G401 (cell line): ENCODE data around the gene RBM20. TPM values are rescaled to one million over a fixed set of nuclear protein-coding genes. Genes with fewer than 3 reads are reported as not detected.

ENCODE experiments used
- DNase-seq: peaks from one replicate; pipeline ENCODE4 v3.0.0-alpha.2; 2015; ENCODE audit warnings: low spot score
- in situ Hi-C: cut with HindIII; loops from 2 replicates; pipeline ENCODE4 v1.10.0; 2016; ENCODE audit warnings: low sequenced_read_pairs, mixed read lengths
- total RNA-seq: library from RNA; depleted of rRNA; stranded (reverse); fragments of >200 nt; shearing (Covaris generic); gene quantifications from 2 replicates; pipeline ENCODE4 v1.2.3, GENCODE V29; 2014

Gene RBM20
- total RNA-seq, 1 experiment from 2014 or later: 2.7 TPM

DNA sequence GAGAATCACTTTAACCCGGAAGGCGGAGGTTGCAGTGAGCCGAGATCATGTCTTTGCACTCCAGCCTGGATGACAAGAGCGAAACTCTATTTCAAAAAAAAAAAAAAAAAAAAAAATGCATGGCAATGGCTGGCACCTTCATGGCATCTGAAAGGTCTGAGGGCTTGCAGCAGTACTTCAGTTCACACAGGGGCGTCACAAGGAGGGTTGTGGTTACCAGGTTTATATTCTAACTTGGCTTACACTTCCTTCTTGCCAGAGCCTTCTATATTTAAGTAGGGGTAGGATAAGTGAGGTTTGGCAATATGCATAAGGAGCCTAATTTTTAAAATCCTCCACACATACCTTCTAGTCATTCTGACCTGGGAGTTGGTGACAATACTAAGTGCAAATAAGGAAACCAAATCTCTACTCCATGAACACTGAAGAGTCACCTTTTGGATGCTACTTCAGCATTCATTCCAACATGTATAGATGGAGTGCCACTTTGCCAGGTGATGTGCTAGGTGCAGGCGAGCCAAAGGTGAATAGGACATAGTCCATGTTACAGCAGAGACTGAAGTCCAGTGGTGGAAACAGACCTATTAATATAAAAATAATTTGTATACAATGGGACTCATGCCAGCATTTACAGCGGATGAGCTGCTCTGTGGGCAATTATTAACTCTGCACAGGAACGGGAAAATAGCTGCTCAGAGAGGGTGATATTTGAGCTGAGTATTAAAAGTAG, 169.8 kb downstream of the RBM20 start:
- DNase-seq: no peak
- in situ Hi-C loops: no loop called here

DNA sequence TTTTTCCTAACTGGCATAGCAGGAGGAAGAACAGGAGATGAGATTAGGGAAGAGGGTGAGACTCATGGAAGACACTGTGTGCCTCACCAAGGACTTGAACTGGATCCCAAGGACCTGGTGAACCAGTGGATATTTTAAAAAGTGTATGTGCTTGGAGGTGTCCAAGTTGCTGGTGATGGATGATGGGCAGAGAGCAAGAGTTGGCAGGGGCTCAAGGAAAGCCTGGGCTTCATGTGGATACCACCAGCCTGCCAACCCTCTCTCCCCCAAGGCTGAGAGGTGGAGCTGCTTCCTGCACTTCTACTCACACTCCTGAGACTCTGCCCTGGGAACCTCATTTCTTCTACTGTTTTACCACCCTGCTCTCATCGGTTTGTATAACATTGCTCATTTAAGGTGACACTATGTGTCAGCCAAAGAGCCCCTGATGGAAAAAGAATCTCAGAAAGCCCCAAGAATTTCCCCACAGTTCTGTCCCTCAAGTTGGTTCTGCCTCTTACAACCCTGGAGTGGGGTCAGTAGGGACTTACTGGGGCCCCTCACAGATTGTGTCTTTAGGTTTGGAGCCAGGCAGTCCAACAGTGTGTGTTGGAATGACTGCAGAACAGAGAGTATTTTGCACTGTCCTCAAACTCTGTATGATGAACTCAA, 171.3 kb downstream of the RBM20 start:
- in situ Hi-C loops: no loop called here
- no peak for DNase-seq

DNA sequence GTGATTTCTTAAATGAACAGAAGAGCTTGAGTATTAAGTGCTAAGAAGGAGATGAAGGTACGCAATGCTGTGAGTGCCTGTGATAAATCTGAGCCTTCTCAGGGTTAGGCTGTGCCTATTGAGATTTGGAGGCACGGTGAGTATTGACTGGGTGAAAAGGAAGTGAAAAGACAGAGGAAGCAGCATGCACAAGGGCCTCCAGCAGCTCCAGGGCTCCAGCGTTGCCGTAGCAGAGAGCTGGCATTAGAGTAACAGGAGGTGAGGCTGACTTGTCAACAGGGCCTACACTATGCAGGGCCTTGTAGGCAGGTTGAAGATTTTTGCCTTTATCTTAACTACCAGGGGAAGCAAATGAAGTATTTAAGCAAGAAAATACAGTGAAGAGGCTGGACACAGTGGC, 173.5 kb downstream of the RBM20 start:
- DNase-seq: no peak
- in situ Hi-C loops: no loop called here

DNA sequence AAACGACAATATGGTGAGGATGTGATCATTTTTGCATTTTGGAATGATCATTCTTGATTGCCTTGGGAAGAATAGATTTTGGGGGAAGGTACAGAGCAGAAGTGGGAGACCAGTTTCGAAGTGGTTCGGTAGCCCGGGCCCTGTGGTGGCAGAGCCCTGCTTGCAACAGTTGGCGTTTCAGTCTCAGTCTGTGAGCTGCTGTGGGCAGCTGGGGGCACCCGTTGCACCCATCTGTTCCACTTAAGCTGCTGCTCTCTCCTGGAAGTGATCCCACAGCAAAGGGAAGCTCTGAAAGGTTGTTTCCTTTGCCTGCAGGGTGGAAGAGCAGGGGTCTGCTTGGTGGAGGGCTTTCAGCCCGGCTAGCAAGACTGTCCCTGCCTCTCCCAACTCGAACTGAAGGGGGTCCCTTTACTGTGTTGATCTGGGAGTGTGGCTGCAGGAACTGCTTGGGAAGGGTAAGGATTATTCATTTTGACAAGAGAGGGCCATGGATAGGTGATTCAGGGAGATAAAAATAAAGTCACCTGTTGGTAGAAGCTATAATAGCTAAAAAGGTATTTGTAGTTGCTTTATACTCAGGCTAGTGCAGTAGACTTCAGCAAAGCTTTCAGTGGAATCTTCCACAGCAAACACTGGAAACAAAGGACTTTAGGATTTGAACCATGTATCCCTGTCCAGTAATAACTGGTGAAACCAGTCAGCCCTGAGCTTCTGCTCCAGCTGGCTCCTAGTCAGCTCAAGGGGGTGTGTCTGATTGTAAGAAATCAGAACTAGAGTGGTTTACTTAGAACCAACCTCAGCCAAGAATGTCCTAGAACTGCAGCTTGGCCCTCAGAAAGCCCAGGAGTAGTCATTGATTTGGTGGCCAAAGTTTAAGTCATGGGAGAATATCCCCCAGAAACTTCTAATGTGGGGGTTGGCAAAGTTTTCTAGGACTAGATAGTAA, 174.4 kb downstream of the RBM20 start:
- no peak for DNase-seq
- in situ Hi-C loops: no loop called here

DNA sequence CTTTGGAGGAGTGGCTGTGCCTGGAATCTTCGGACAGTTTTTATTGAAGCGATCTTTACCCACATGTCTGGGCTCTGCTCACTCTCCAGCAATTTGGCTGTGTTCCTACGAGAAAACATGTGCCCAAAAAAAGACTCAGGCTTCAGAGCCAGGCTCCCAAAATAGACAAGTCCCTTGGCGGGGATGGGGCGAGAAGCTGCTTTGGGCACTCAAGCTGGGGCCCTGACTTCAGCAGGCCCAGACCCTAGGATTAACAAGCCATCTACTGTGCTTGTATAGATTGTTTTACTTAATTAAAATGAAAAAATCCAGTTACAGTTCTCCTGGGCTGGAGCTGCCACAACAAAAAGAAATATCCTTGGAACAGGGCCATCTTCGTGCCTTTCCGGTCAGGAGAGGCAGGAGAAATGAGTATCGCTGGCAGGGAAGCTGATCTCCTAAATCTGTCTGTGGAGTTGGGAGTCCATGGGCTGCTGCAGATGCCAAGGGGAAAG, 176.2 kb downstream of the RBM20 start:
- peak; percentile 98 for DNase-seq
- in situ Hi-C loops: loop anchor here (5.0 kb wide), 1 partner anchor 33 kb away; no protein-coding TSS in a partner anchor

DNA sequence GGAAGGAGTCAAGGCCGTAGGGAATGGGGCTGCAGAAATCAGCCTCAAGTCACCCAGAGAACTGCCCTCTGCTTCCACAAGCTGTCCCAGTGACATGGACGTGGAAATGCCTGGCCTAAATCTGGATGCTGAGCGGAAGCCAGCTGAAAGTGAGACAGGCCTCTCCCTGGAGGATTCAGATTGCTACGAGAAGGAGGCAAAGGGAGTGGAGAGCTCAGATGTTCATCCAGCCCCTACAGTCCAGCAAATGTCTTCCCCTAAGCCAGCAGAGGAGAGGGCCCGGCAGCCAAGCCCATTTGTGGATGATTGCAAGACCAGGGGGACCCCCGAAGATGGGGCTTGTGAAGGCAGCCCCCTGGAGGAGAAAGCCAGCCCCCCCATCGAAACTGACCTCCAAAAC, 177.4 kb downstream of the RBM20 start:
- in situ Hi-C loops: loop anchor here (5.0 kb wide), 1 partner anchor 34 kb away; no protein-coding TSS in a partner anchor
- peak; percentile 46 for DNase-seq

DNA sequence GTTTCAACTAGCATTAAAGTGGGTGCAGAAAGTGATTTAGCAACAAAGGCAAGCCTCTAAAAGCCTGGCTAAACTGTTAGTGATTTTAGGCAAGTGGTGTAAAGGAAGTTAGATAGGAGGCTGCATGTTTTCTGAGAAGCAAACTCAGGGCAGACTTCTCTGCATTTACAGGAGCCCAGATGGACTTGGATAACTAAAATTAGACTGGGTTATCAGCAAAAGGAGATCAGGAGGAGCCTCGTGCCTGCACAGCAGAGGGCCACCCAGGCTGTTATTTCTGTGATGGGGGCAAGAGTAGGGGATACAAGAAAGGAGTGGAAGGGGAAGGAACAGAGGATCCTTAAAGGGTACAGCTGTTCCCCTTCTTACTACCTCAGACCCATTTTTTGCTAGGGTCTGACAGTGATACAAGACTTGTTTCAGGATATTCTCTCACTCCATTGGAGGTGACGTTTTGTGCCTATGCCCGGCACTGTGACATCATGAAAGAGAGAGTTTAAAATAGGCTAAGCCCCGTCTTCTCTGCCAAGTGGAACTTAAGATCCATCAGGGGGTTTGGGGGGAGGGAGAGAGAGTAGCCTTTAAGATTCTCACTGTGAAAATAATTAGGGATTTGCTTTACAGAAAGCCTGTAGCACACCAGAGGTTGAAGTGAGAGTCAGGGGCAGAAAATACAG, 178.0 kb downstream of the RBM20 start:
- in situ Hi-C loops: loop anchor here (5.0 kb wide), 1 partner anchor 35 kb away; no protein-coding TSS in a partner anchor
- DNase-seq: peak; percentile 81

DNA sequence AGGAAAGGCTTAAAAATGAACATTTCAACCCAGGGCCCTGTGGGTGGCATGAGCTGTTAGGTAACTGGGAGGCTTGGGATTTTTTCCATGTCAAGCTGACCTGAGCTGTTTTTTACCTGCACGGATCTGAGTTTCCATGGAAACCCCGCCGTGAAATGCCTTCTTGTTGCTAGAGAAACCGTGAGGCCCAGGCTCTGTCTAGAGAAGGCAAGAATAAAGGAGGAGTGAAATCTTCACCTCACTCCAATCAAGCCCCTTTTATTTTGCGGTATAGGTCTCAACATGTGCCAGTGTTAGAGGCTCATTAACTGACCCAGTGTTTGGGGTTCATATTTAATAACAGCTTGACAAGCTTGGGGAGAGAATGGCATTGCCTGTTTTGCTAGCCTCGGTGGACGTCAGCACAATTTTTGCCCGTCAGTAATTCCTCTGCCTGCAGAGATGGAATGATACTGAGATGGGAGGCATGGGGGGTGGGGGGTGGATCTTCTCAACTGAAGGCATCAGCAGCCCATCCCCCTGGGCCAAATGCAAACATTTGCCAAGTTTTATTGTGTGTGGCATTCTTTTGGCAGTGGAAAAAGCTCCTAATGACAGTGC, 178.7 kb downstream of the RBM20 start:
- in situ Hi-C loops: loop anchor here (5.0 kb wide), 1 partner anchor 36 kb away; no protein-coding TSS in a partner anchor
- DNase-seq: peak; percentile 95

DNA sequence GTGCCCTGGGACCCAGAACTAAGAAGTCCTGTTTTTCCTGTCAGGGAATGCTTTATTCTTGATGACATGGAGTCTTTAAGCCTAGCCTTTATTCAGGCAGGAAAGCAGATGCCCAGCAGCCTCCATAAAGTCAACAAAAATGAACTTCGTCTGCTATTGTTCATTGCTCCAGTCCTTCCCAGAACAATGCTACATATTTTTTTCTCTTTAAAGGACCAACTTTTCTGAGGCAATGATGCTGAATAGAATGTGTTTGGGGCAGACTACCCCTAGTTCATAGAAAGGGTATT, 180.0 kb downstream of the RBM20 start:
- DNase-seq: no peak
- in situ Hi-C loops: loop anchor here (5.0 kb wide), 1 partner anchor 37 kb away; no protein-coding TSS in a partner anchor

DNA sequence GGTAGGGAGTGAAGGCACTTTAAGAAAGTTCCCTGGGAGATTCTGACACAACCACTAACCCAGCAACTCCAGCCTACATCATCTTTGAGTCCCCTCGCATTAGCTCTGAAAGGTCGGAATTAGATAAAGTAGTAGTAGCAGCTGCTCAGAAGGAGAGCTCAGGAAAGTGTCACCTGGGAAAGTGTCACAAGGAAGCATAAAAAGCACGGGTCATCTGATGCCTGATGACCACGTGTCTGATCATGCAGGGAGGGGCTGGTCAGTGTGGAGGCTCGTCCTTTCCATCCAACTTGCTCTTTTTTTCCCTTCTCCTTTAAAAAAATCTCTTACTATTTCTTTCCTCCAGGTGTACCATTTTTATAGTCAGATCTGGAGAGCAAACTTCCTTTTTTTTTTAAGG, 180.5 kb downstream of the RBM20 start:
- in situ Hi-C loops: loop anchor here (5.0 kb wide), 1 partner anchor 37 kb away; no protein-coding TSS in a partner anchor
- DNase-seq: no peak

DNA sequence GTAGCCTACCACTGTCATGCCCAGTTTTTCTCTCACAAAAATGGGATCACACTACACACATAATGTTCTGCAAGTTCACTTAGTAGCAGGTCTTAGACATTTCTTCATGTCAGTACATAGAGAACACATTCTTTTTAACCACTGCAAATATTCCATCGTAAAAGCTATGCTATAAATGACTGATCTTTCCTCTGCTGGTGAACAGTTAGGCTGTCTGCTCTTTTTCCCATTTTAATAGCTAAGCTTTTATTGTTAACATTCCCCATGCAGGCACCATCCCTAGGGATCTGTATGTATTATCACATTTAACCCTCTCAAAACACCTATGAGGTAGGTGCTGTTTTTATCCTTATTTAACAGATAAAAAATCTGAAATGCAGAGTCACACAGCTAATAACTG, 181.4 kb downstream of the RBM20 start:
- no peak for DNase-seq
- in situ Hi-C loops: no loop called here

DNA sequence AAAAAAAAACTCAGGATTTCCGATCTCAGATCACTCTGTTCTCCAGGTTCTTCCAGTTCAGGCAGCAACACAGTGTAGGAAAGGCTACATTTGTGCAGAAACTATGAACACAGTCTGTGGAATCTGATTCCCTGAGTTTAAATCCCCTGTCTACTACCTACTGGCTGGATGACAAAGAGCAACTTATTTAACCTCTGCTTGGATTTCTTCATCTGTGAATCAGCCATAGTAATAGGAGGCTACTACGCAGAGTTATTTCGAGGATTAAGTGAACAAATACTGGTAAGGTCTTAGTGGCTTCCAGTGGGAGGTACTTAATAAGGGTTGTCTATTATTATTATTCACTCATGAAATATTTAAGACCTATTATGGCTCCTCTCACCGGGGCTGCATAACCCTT, 183.3 kb downstream of the RBM20 start:
- in situ Hi-C loops: no loop called here

DNA sequence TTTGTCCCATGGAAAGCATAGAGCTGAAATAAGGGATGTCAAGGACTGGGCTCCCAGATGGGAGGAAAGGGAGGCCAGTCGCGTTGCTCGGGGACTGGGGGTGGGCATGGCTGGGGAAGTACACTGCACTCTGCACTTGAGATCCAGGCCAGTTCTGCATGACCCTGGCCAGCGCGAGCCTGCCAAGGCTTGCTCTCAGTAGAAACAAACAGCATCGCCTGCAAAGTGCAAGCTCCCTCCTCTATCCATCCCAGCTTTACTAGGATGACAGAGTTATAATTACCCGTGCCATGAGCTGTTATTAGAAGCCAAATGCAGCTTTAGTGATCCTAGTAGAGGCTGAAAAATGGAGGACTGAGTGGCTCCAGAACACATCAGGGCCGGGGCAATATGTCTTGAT, 183.7 kb downstream of the RBM20 start:
- no peak for DNase-seq
- in situ Hi-C loops: no loop called here

More for the DNA sequence above, 183.3 kb downstream of the RBM20 start:
- DNase-seq: no peak

DNA sequence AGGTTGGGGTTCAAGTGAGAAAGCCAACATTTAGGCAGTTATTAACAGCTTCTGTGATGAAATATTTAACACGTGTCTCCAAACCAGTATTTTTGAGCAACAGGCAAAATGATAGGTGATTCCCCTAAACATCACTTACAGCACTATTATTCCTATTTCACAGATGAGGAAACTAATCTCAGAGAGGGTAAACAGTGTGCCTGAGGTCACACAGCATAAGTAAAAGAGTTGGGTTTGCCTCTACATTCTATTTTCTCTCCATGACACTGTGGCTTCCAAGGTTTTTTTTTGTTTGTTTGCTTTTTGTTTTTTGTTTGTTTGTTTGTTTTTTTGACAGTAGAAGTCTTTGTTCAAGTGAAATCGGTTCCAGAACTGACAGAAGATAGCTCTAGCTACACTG, 184.4 kb downstream of the RBM20 start:
- no peak for DNase-seq
- in situ Hi-C loops: no loop called here

DNA sequence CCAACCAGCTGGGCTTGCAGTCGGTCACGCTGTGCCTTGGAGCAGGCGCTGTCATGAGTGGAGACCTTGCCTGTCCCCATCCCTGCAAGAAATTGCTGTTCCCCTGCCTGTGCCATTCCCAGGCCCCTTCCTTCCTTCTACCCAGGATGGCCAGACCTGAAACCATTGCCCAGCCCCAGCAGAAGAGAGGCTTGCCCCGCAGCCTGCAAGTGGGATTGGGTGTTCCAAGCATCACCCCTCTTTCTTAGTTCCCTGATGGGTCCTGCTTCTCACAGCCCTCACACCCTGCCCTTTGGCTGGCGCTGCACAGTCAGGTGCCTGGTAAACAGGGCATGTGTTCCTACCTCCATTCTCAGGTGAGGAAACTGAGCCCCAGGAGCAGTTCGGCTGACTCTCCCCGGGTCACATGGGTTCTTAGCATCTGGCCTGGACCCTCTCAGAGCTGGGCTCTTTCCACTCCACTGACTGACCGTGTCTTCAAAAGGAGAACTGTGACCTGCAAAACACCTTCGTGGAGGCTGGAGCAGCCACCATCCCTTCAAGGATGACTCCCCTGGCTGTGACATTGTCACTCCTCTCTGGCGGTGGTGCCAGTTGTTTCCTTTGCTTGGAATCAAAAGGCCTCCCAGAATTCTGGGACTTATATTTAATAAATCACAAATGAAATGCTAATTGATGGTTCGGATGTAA, 185.7 kb downstream of the RBM20 start:
- in situ Hi-C loops: no loop called here
- no peak for DNase-seq

DNA sequence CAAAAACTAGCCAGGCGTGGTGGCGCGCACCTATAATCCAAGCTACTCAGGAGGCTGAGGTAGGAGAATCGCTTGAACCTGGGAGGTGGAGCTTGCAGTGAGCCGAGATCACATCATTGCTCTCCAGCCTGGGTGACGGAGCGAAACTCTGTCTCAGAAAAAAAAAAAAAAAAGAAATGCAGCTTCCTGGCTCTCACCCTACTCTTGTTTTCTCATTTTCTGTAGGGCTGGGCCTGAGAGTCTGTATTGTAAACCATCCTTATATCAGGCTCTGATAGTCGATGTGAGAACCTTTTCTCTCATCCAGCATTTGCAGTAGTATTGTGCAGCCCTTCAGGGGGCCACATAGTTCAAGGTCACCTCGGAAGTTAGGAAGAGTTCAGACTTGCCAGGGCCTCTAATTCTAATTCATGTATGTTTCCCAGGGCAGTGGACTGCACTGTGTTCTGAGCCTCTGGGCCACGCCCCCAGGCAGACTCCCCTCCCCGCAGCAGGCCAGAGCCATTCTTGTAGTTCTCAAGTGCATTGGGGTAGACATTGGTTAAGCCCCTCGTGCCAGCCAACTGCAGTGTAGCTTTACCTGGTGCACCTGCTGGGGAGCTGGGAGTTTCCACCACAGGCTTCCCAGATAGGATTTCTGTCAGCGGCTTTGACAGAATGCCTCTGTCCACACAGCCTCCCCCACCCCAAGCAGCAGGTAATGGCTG, 189.3 kb downstream of the RBM20 start:
- in situ Hi-C loops: no loop called here
- no peak for DNase-seq

DNA sequence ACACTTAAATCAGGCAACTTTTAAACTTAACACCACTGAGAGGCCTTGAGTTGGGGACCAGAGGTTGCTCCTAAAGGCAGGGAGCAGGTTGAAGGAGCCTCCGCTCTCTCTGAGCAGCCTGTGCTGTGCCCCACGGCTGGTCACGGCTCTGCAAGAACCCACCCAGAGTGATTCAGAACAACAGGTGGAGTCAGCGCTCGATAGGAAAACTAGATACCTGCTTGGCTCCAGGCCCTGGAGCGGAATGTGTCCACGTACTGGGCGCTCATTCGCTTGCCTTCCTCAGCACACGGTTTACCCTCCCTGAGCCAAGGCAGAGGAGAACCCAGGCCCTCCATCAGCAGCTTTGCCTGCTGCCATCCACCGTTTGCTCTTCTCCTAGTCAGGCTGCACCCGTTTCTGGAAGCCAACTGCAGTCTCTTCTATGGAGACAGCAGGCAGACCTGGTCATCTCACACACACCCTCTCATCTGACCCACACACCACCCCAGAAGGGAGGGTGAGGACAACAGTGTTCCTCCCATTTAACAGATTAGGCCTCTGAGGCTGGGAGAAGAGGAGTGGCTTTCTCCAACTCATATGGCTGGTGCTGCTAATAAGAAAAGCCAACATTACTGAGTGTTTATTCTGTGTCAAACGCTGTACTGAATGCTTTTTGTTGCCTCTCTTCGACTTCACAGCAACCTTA, 189.9 kb downstream of the RBM20 start:
- in situ Hi-C loops: no loop called here
- no peak for DNase-seq
